Natural killer cell (primary cell): ENCODE results near the gene PROX2. TPM values are rescaled to one million over a fixed set of nuclear protein-coding genes. Genes with fewer than 3 reads are reported as not detected.

ENCODE experiments used
- ATAC-seq, 3 donors: fragments of 150-1000 bp in 2 of 3; fragments of 200-7000 bp in 1 of 3; cut with Tn5 transposase; 1 replicate in 1 of 3; 2 replicates in 2 of 3; pipeline ENCODE4 v1.10.0; 2021; ENCODE audit warnings: mild to moderate bottlenecking in 2 of 3, moderate library complexity in 2 of 3
- DNase-seq, 2 donors: peaks; one replicate each; pipeline versions ENCODE4 v3.0.0 to v3.0.0-alpha.2; 2013 to 2021; ENCODE audit warnings: mixed read lengths in 1 of 2
- H3K27ac ChIP-seq: one replicate; pipeline ENCODE4 v1.5.1; 2013; ENCODE audit warnings: mild to moderate bottlenecking, low read length
- H3K27me3 ChIP-seq: one replicate; pipeline ENCODE4 v1.6.1; 2013; ENCODE audit warnings: low read length; ENCODE audit not compliant: control insufficient read depth, insufficient read depth
- H3K36me3 ChIP-seq: one replicate; pipeline ENCODE4 v1.6.1; 2013; ENCODE audit warnings: low read length; ENCODE audit not compliant: control insufficient read depth, insufficient read depth
- H3K4me1 ChIP-seq: one replicate; pipeline ENCODE4 v1.6.1; 2013; ENCODE audit warnings: low read length; ENCODE audit not compliant: control insufficient read depth, insufficient read depth
- H3K4me3 ChIP-seq: one replicate; pipeline ENCODE4 v1.5.1; 2013; ENCODE audit warnings: low read length
- H3K9me3 ChIP-seq: one replicate; pipeline ENCODE4 v1.6.1; 2013; ENCODE audit warnings: low read length; ENCODE audit not compliant: control insufficient read depth, insufficient read depth
- H3K27ac Mint-ChIP-seq, 2 donors: one replicate each; pipeline ENCODE4 v1.8.0; 2022; ENCODE audit warnings: mild to moderate bottlenecking in 2 of 2, mixed read lengths in 2 of 2, moderate library complexity in 1 of 2
- H3K27me3 Mint-ChIP-seq, 2 donors: one replicate each; pipeline ENCODE4 v1.8.0; 2022; ENCODE audit warnings: low read depth in 2 of 2, mixed read lengths in 2 of 2
- H3K36me3 Mint-ChIP-seq: one replicate; pipeline ENCODE4 v1.8.0; 2022; ENCODE audit warnings: mixed read lengths
- H3K4me1 Mint-ChIP-seq, 2 donors: one replicate each; pipeline ENCODE4 v1.8.0; 2022; ENCODE audit warnings: mixed read lengths in 2 of 2
- H3K4me3 Mint-ChIP-seq: one replicate; pipeline ENCODE4 v1.8.0; 2022; ENCODE audit warnings: mild to moderate bottlenecking, moderate library complexity, mixed read lengths
- H3K9me3 Mint-ChIP-seq, 2 donors: one replicate each; pipeline ENCODE4 v1.8.0; 2022; ENCODE audit warnings: mixed read lengths in 2 of 2
- CTCF ChIP-seq: fragments of 200-600 bp; IDR thresholded peaks from one replicate; pipeline ENCODE4 v1.8.0; 2022; ENCODE audit warnings: antibody characterized with exemption
- WGBS: methylation state at CpG from one replicate; pipeline ENCODE4 v1.1.7; 2013; ENCODE audit warnings: missing lambda C conversion rate; ENCODE audit not compliant: insufficient coverage; 5-methylcytosine and 5-hydroxymethylcytosine counted together
- intact Hi-C: fragments of 100-400 bp; cut with micrococcal nuclease; formaldehyde crosslinking; loops from one replicate; pipeline ENCODE4 v1.14.2; 2022
- total RNA-seq, 4 donors: library from RNA; stranded (reverse); fragments of 120-200 nt in 1 of 4; gene quantifications; one replicate each; pipeline versions ENCODE4 v1.2.3 to v1.2.4, GENCODE V29; 2013 to 2022

The PROX2 gene
- total RNA-seq, 3 donors from 2014 or later (not counting 1 experiment from before 2014, with no cell fraction given), result 5.1 to 7.1 (median 5.7) TPM

GRCh38 chr14:74908861-74909341 lies 33.0 kb upstream of the PROX2 start:
- Mint-ChIP-seq H3K36me3 (peaks cover 10% of the 10 kb centered on the region), H3K27ac (peak overlapping the region in 1 of 2 donors; percentile 44), H3K27me3 (no peaks in the 10 kb centered on the region), H3K9me3 (no peaks in the 10 kb centered on the region), H3K4me3 (no peak overlapping the region), H3K4me1 (peaks cover 0 to 6% of the 10 kb centered on the region in 2 donors)
- peaks cover 24% of the 10 kb centered on the region for H3K4me1 ChIP-seq
- ATAC-seq (no peak), DNase-seq (no peak)
- intact Hi-C loops, result no loop called here
- WGBS, result 73% methylated on average over 9 of the region's 9 CpGs
- H3K4me3 ChIP-seq, result no peak overlapping the region
- H3K36me3 ChIP-seq, result peaks cover 7% of the 10 kb centered on the region
- no peak overlapping the region for H3K27ac ChIP-seq
- no peaks in the 10 kb centered on the region for H3K9me3 ChIP-seq
- TF ChIP-seq CTCF, result no peak
- no peaks in the 10 kb centered on the region for H3K27me3 ChIP-seq

GRCh38 chr14:74907744-74908143 lies 31.8 kb upstream of the PROX2 start:
- no peak for TF ChIP-seq CTCF
- Mint-ChIP-seq H3K9me3 (no peaks in the 10 kb centered on the region), H3K27ac (peak overlapping the region in 1 of 2 donors; percentile 51), H3K4me3 (no peak overlapping the region), H3K4me1 (peaks cover 0 to 6% of the 10 kb centered on the region in 2 donors), H3K36me3 (peaks cover 16% of the 10 kb centered on the region), H3K27me3 (no peaks in the 10 kb centered on the region)
- Histone ChIP-seq H3K4me3 (no peak overlapping the region), H3K36me3 (peaks cover 16% of the 10 kb centered on the region), H3K27ac (no peak overlapping the region), H3K4me1 (peaks cover 24% of the 10 kb centered on the region), H3K9me3 (no peaks in the 10 kb centered on the region), H3K27me3 (no peaks in the 10 kb centered on the region)
- DNase-seq (no peak), ATAC-seq (no peak)
- WGBS, result 87% methylated on average over 6 of the region's 6 CpGs
- intact Hi-C loops, result no loop called here

GRCh38 chr14:74906925-74907521 lies 31.1 kb upstream of the PROX2 start:
- peaks cover 0 to 6% of the 10 kb centered on the region in 2 donors for H3K4me1 Mint-ChIP-seq
- ATAC-seq (peak in 2 of 3 donors; percentile 31 to 41), DNase-seq (peak in 1 of 2 donors; percentile 24)
- H3K27ac ChIP-seq, result no peak overlapping the region
- H3K4me1 ChIP-seq, result peaks cover 24% of the 10 kb centered on the region
- H3K4me3 ChIP-seq, result no peak overlapping the region
- H3K9me3 ChIP-seq, result no peaks in the 10 kb centered on the region
- H3K27ac Mint-ChIP-seq, result peak overlapping the region; percentile 43 to 51
- WGBS, result 42% methylated on average over 11 of the region's 12 CpGs
- H3K4me3 Mint-ChIP-seq, result no peak overlapping the region
- peaks cover 23% of the 10 kb centered on the region for H3K36me3 ChIP-seq
- H3K36me3 Mint-ChIP-seq, result peaks cover 20% of the 10 kb centered on the region
- intact Hi-C loops, result no loop called here
- no peak for TF ChIP-seq CTCF
- H3K9me3 Mint-ChIP-seq, result no peaks in the 10 kb centered on the region
- no peaks in the 10 kb centered on the region for H3K27me3 ChIP-seq
- H3K27me3 Mint-ChIP-seq, result no peaks in the 10 kb centered on the region
